NCI-H748 (cell line): Measurements from ENCODE around the gene RPS19.

Source experiments
- DNase-seq: peaks from one replicate; lab custom pipeline; 2025; ENCODE audit not compliant: unreplicated experiment; lab: John Stamatoyannopoulos, UW

RPS19 gene

DNA sequence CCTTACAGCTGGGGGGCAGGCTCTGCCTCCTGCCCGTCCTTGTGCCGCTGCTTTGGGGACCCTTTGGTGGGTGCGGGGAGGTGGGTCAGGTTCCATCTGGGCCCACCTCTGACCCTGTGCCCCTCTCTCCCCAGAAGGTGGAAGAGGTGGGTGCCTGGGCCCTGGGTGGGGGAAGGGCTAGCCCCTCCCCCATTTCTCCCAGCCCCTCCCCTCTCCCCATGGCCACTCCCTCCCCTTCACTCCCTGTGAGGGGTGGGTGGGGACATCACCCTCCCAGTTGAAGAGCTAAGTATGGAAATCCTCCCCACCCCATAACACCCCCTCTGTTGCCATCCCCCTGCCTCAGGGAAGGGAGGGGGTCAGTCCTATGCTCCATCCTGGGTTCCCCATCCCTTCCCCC, 37.1 kb downstream of the RPS19 start:
- DNase-seq = no peak

DNA sequence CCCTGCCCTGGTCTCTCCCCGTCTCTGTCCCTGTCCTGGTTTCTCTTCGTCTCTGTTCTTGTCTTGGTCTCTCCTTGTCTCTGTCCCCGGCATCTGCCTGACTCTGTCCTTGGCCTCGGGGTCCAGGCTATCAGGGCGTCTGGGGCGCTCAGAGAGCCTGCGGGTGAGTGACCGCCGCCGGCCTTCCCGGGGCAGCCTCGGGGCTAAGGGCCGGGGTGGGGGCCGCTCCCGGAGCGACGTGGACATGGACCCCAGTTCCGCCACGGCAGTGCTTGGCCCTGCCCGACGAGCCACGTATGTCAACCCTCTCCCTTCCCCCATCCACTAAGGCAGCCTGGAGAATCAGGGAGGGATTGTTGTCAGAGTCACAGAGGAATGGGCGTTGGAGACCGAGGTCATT, 37.8 kb downstream of the RPS19 start:
- no peak for DNase-seq

DNA sequence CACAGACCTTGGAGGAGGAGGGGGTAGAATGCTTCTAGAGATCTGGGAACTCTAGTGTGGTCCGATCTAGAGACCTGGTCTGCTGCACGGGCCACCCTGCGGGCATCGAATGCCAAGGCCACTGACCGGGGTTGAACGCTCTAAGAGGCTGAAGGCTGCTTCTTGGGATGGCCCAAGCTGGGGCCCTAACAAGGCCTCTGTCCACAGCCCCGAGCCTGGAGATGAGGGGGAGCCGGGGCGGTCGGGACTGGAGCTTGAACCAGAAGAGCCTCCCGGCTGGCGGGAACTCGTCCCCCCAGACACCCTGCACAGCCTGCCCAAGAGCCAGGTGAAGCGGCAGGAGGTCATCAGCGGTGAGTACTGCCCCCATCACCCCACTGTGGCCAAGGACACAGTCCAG, 38.2 kb downstream of the RPS19 start:
- no peak for DNase-seq

DNA sequence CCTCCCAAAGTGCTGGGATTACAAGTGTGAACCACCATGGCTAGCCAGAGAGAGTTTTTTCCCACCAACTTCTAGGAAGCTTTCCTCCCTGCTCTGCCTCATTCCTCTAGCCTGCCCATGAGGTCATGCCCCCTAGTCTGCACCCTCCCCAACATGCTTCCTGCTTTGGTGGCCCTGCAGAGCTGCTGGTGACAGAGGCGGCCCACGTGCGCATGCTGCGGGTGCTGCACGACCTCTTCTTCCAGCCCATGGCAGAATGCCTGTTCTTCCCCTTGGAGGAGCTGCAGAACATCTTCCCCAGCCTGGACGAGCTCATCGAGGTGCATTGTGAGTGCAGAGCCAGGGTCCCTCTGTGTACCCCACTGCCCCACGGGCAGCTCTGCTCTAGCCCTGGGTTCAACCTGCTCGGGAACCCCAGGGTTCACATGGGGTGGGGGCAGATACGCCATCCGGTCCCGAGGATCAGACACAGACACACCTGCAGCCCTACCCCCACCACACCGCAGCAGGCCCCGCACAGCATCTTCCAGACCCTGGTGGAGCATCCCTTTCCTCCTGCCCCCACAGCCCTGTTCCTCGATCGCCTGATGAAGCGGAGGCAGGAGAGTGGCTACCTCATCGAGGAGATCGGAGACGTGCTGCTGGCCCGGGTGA, 41.8 kb downstream of the RPS19 start:
- DNase-seq = no peak

DNA sequence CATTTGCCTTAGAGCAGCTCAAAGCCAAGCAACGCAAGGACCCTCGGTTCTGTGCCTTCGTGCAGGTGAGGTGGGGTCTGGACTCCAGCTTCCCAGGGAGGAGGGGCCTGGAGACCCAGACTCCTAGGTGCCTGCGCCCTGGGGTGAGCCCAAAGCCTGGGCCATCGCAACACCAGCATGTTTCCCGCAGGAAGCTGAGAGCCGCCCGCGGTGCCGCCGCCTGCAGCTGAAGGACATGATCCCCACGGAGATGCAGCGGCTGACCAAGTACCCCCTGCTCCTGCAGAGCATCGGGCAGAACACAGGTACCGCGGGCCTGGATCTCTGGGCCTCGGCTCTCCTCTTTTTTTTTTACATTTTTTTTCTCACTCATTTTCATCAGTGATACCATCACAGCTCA, 42.5 kb downstream of the RPS19 start:
- DNase-seq = no peak

DNA sequence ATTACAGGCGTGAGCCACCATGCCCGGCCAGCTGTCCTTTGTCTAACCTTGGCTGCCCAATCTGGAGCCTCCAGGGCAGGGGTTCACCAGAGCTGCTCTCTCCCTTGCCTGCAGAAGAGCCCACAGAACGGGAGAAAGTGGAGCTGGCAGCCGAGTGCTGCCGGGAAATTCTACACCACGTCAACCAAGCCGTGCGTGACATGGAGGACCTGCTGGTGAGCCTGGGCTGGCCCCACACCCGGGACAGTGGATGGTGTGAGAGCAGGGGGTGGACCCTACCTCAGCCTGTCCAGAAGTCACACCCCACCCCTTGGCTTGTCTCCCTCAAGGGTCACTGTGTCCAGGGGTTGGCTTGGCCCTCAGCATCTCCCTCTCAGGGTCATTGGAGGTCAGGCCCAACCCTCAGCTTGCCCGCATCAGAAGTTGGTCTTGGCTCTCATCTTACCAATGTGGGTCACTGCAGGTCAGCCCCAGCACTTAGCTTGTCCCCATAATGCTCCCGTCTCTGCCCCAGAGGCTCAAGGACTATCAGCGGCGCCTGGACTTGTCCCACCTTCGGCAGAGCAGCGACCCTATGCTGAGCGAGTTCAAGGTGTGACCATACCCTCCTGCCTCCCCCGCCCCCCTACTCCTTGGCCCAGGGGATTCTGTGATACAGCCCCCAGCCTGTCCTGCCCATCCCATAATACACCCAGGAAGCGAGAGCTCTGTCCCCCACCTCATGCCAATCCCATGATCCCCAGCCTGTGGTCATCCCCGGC, 43.3 kb downstream of the RPS19 start:
- no peak for DNase-seq

DNA sequence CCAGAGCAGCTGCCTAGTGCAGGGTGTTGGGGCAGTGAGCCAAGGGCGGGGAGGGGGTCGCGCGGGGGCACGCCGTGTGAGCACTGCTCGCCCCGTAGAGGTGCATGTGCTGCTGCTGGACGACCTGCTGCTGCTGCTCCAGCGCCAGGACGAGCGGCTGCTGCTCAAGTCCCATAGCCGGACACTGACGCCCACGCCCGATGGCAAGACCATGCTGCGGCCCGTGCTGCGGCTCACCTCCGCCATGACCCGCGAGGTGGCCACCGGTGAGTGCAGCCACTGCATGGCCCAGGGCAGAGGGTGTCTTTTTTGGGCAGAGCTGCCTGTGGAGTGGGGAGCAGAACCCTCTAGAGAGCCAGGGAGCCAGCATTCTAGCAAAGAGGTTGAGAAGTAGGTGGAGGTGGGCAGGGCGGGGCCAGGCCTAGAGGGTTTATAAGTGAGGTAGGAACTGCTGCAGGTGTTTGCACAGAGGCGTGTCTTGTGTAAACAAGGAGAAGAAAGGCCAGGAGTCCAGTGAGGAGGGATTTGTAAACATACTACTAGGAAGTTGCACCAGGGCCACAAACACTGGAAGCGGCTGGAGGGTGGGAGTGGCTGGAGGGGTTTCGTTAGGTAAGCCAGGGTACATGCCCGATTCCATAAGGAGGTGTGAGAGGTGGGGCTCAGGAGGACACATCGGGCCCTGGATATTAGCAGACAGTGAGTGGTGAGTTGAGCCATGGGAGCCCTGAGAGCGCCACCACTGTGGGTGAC, 44.2 kb downstream of the RPS19 start:
- DNase-seq = peak; percentile 100

DNA sequence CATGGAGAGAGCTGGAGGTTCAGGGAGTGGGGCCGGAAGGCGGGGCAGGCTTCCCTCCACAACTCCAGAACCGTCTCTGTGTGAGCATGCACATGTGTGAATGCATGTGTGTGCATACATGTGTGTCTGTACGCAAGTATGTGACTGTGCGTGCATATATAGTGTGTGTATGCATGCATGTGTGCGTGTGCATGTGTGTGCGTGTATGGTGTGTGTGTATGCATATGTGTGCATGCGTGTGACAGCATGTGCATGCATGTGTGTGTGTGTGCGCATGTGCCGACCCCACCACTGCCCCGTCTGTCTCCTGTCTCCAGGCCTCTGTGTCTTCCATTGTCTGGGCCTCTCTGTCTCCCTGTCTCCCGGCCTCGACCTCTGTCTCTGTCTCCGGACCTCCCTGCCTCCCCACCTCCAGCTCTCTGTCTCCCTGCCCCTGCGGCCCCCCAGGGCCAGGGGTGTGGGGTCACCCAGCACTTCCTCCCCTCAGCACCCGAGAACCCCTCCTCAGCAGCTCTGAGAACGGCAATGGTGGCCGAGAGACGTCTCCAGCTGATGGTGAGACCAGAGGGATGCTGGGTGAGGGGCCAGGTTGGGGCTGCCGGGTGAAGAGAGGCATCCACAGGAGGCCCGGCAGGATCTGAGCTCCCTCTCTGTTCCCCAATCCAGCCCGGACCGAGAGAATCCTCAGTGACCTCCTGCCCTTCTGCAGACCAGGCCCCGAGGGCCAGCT, 45.4 kb downstream of the RPS19 start:
- no peak for DNase-seq

DNA sequence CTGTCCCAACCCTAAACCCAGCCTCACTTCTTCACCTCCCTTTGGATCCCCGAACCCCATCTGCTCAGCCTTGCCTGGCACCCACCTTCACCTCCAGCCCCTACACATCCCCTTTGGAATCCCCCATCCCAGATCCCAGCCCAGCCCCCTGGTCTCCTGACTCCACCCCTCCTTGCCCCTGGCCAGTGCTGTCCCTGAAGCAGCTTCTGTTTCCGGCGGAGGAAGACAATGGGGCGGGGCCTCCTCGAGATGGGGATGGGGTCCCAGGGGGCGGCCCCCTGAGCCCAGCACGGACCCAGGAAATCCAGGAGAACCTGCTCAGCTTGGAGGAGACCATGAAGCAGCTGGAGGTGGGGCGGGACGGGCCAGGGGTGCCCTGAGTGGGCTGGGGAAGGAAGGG, 46.2 kb downstream of the RPS19 start:
- no peak for DNase-seq

DNA sequence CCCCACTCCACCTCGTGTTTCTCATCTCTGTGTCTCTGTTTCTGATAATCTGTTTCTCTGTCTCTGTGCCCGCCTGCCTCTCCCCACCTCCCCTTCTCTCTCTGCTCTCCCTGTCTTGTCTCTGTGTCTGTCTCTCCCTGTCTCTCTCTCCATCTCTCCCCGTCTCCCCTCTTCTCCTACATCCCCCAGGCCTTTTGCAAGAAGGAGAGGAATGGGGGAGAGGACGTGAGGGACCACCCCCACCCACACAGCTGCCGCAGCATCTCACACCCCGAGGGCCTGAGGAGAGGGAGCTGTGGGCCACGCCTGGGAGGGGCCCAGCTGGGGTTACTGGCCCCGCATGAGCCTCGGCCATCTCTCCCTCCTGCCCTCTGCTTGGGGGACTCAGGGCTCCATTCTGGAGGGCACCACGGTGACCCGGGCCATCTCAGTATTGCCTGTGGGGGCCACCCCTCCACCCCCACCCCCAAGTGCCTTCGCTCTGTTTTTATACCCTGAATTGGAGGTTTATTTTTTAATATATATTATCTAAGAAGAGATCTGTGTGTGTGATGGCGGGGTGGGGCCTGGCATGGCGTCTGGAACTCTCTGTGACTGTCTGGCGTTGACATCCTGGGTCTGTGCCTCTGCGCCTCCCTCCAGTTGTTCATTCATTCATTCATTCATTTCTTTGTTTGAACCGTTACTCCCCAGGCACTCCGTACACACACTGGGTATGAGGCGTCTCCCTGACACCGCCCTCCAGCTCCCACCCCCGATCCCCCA, 47.0 kb downstream of the RPS19 start:
- no peak for DNase-seq

DNA sequence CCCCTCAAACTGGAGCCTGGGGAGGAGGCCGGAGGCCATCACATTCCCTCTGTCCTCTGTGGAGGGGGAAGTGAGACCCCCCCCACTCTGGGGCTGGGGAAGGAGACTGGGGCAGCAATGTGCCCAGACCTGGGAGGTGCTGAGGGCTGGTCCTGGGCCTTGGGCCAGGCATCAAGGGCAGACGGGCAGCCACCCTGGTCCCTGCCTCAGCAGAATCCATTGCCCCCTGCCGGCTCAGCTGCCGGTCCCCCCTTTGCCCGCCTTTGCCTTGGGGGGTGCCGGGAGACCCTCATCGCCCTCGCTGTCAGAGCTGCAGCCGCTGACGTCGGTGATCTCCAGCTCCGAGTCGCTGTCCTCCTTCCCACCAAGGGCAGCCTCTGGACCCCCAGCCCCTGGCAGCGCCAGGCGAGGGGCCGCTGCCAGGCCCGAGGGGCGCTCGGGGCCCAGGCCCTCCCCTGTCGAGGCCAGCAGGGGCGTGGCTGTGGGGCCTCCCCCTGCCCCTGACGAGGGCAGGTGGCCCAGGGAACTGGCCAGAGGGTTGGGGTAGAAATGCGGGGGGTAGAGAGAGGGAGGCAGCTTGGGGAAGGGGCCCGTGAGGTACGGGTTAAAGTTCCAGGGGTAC, 48.0 kb downstream of the RPS19 start:
- no peak for DNase-seq

DNA sequence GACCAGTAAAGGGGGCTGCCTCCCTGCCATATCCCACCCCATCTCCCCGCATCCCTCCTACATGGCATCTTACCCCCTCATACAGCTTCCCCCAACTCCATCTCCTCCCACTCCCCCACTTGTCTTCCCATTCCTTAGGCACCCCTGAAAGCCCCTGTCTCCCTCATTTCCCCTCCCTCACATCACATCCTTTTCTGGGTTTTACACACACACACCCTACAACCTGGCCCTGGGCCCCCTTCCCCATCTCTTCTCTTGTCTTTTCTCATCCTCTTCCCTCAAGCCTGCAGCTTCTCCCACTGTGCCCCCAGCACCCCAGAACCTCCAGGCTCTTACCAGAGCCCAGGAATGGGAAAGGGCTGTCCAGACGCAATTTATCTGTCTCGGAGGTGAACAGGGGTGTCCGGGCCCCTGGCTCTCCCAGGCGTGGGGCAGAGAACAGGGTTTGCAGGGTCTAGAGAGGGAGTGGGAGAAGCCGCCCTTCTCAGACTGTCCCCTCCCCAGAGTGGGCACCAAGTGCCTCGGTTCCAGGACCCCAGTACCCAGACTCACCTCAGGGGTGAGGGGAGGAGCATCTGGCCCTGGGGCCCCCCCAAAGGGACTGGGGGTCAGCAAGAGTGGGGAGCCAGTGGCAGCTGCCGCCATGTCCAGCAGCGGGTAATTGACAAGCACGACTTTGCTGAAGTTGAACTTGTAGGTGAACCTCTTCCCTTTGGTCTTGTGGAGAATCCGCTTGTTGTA, 48.8 kb downstream of the RPS19 start:
- DNase-seq = no peak

DNA sequence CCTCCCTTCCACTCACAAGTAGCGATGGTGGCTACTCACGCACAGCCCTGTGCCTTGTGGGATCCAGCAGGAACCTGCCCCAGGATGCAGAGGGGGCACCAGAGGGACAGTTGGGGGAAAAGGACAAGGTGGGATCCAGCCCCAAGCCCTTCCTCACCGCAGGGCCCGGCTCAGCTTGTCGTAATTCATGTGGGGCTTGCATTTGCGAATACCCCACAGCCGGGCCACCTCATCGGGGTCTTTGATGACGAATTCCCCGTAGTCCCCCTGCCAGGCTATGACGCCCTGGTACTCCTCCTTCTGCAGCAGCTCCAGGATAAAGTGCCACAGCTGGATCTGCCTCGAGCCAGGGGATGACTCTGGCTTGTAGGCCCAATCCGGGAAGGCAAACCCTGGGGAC, 49.7 kb downstream of the RPS19 start:
- no peak for DNase-seq

DNA sequence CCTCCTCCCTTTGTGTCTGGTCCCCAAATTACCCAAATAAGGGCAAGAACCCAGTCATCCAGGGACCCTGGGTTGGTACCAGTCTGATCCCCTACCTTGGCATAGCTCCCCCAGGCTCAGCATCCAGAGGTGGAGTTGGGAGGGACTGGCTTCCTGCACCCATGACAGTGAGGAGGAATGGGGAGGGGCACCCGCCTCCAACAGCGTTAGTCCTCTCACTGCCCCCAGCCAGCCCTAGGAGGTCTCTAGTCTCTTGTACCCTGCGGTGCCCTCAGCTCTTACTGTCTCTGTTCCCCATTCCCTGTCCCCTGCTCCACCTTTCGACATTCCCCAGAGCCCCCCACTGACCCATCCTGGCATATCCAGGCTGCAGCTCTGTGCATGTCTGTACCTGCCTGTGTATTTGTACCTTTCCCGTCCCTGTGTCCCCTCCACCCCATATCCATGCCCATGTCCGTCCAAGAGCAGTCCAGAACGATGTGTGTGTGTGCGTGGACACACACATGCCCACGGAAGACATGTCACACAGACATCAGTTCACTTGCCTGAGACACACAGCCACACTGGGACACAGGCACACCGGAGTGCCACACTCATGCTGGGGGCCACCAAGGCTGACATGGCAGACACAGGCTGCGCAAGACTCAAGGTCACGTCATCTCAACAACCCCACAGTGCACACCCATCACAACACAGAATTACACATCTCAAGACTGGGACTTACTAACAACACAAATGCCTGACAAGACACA, 50.4 kb downstream of the RPS19 start:
- DNase-seq = no peak

DNA sequence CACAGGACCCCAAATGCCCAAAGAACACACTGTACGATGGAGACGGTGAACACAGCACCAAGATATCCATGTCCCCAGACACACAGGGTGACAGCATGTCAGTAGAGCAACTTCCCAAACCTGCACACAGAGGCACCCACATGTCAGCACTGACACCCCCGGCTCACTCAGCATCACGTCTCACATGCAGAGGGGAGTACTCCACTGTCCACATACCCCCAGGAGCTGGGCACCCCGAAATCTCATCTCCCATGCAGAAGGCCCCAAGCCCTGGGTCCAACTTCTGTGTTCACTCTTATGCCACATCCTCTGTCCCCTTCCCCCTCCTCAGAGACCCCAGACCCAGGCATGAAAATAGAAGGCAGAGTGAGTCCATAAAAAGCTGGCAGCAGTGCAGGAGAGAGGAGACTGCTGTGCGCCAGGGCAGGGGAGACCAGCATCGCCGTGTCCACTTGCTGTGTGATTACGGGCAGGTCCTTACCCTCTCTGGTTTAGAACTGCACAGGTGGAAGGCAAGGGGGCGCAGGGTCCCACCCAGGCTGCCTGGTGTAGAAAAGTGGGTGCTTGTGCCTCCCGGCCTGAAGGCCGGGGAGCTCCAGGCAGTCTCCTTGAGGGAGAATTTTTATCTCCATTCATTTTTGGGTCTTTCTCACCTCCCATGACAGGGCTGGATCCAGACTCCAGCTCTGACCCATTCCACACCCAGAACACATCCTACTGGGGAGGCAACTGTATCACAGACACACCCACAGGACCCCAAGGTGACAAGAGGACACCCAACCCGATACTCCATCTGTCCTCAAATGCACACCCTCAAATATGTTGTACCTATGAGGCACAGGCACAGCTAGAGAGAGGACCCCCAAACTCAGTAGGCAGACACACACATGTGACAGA, 51.2 kb downstream of the RPS19 start:
- DNase-seq = no peak

DNA sequence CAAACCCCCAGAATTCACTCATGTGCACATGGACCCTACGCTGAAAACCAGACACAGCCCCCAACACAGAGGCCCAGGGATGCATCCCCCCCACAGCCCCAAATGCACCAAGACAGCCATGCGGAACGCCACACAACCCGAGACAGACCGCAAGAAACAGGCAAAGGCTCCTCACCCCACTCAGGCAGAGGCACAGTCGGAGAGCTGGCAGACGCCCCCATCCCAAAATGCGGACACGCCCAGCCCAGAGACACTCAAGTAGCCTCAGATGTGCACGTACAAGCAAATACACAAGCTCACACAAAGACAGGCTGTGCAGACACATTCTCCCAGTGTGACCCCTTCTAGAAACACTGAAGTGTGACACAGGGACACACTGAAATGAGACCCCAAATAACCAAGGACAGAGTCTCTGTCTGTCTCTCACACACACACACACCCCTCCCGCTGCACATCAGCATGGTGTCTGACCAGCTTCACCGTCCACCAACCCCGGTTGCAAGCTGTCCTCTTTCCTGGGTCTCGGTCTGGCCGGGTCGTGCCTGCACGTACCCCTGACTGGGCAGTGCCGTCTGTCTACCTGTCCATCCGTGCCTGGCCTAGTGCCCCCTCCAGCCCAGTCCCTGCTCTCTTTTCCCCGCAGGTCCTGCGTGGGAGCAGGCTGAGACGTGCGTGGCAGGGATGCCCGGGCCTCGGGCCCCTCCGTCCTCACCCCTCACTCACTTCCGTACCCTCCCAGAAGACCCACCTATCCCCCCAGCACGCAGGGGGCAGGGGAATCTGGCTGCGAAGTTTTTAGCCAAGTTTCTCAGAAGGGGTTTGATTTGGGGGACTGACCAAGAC, 52.1 kb downstream of the RPS19 start:
- DNase-seq = no peak
